Natural killer cell treated with Interleukin-12 subunit alpha and Interleukin-12 subunit beta and Interleukin-15 and Interleukin-18, amount 100 ng/mL, for 72 hours (primary cell): Measurements from ENCODE around the gene IRGQ. TPM values are rescaled to one million over a fixed set of nuclear protein-coding genes. Genes with fewer than 3 reads are reported as not detected.

Experiments
- ATAC-seq, 2 donors: fragments of 150-1000 bp; cut with Tn5 transposase in 1 of 2; sonication (Bioruptor Pico), chemical (Tn5 transposase) in 1 of 2; 2 replicates each; pipeline ENCODE4 v1.10.0; 2021
- DNase-seq: peaks from one replicate; pipeline ENCODE4 v3.0.0; 2022; ENCODE audit warnings: low spot score
- H3K27ac Mint-ChIP-seq, 2 donors: 1 replicate in 1 of 2; 2 replicates in 1 of 2; pipeline ENCODE4 v1.8.0; 2022; ENCODE audit warnings: mixed read lengths in 2 of 2, mild to moderate bottlenecking in 1 of 2, moderate library complexity in 1 of 2
- H3K27me3 Mint-ChIP-seq, 2 donors: 1 replicate in 1 of 2; 2 replicates in 1 of 2; pipeline ENCODE4 v1.8.0; 2022; ENCODE audit warnings: mixed read lengths in 2 of 2
- H3K36me3 Mint-ChIP-seq: one replicate; pipeline ENCODE4 v1.8.0; 2022; ENCODE audit warnings: mixed read lengths
- H3K4me1 Mint-ChIP-seq, 2 donors: 1 replicate in 1 of 2; 2 replicates in 1 of 2; pipeline ENCODE4 v1.8.0; 2022; ENCODE audit warnings: low read depth in 2 of 2, mixed read lengths in 2 of 2, mild to moderate bottlenecking in 1 of 2
- H3K4me3 Mint-ChIP-seq: one replicate; pipeline ENCODE4 v1.8.0; 2022; ENCODE audit warnings: mixed read lengths
- H3K9me3 Mint-ChIP-seq: 2 replicates; pipeline ENCODE4 v1.8.0; 2022; ENCODE audit warnings: mixed read lengths
- total RNA-seq, 2 donors: library from RNA; stranded (reverse); gene quantifications; one replicate each; pipeline ENCODE4 v1.2.3, GENCODE V29; 2022

Gene IRGQ
- total RNA-seq, 2 donors from 2014 or later = 36.8 to 42.6 TPM

- no peaks in the 10 kb centered on the region for H3K9me3 Mint-ChIP-seq
- no peaks in the 10 kb centered on the region for H3K27me3 Mint-ChIP-seq
- ATAC-seq (no peak), DNase-seq (no peak)
- peaks cover 10 to 29% of the 10 kb centered on the region in 2 donors for H3K4me1 Mint-ChIP-seq
- no peak overlapping the region for H3K4me3 Mint-ChIP-seq
- H3K36me3 Mint-ChIP-seq = peaks cover 7% of the 10 kb centered on the region
- H3K27ac Mint-ChIP-seq = no peak overlapping the region
These were observed 9.6 kb downstream of the IRGQ start for GRCh38 chr19:43586346-43586745.

- ATAC-seq = no peak
- peak overlapping the region; percentile 73 to 86 for H3K27ac Mint-ChIP-seq
- H3K4me1 Mint-ChIP-seq = peaks cover 15 to 28% of the 10 kb centered on the region in 2 donors
- H3K36me3 Mint-ChIP-seq = peaks cover 7% of the 10 kb centered on the region
- no peaks in the 10 kb centered on the region for H3K9me3 Mint-ChIP-seq
- no peaks in the 10 kb centered on the region for H3K27me3 Mint-ChIP-seq
- no peak for DNase-seq
- H3K4me3 Mint-ChIP-seq = no peak overlapping the region
These were observed 11.4 kb downstream of the IRGQ start for GRCh38 chr19:43584484-43584883.

- no peak overlapping the region for H3K4me3 Mint-ChIP-seq
- peaks cover 7% of the 10 kb centered on the region for H3K36me3 Mint-ChIP-seq
- no peak overlapping the region for H3K27ac Mint-ChIP-seq
- H3K9me3 Mint-ChIP-seq = no peaks in the 10 kb centered on the region
- H3K4me1 Mint-ChIP-seq = peaks cover 23 to 27% of the 10 kb centered on the region in 2 donors
- no peaks in the 10 kb centered on the region for H3K27me3 Mint-ChIP-seq
- DNase-seq (no peak), ATAC-seq (no peak)
These were observed 13.4 kb downstream of the IRGQ start for GRCh38 chr19:43582495-43582894.

GRCh38 chr19:43581467-43581866 lies 14.5 kb downstream of the IRGQ start:
- Mint-ChIP-seq H3K27me3 (no peaks in the 10 kb centered on the region), H3K36me3 (peaks cover 6% of the 10 kb centered on the region), H3K4me3 (peak overlapping the region; percentile 95), H3K9me3 (no peaks in the 10 kb centered on the region), H3K4me1 (peaks cover 30 to 32% of the 10 kb centered on the region in 2 donors), H3K27ac (peak overlapping the region; percentile 86 to 92)
- ATAC-seq (no peak), DNase-seq (no peak)

- Mint-ChIP-seq H3K36me3 (no peaks in the 10 kb centered on the region), H3K4me1 (peaks cover 24 to 38% of the 10 kb centered on the region in 2 donors), H3K27ac (peak overlapping the region; percentile 18 to 92), H3K27me3 (no peaks in the 10 kb centered on the region), H3K4me3 (peak overlapping the region; percentile 95), H3K9me3 (no peaks in the 10 kb centered on the region)
- DNase-seq (no peak), ATAC-seq (no peak)
These were observed 17.1 kb downstream of the IRGQ start for GRCh38 chr19:43578787-43579186.

- no peaks in the 10 kb centered on the region for H3K36me3 Mint-ChIP-seq
- DNase-seq (no peak), ATAC-seq (no peak)
- H3K27me3 Mint-ChIP-seq = no peaks in the 10 kb centered on the region
- H3K4me1 Mint-ChIP-seq = peaks cover 29 to 46% of the 10 kb centered on the region in 2 donors
- H3K4me3 Mint-ChIP-seq = peak overlapping the region; percentile 98
- no peaks in the 10 kb centered on the region for H3K9me3 Mint-ChIP-seq
- H3K27ac Mint-ChIP-seq = peak overlapping the region in 1 of 2 donors; percentile 96
These were observed 19.7 kb downstream of the IRGQ start for GRCh38 chr19:43575955-43576878.

- no peaks in the 10 kb centered on the region for H3K36me3 Mint-ChIP-seq
- H3K4me1 Mint-ChIP-seq = peaks cover 32 to 49% of the 10 kb centered on the region in 2 donors
- ATAC-seq = peak; percentile 99
- H3K27me3 Mint-ChIP-seq = no peaks in the 10 kb centered on the region
- no peaks in the 10 kb centered on the region for H3K9me3 Mint-ChIP-seq
- peak within 1 kb of the TSS; percentile 96 to 98 for H3K27ac Mint-ChIP-seq
- peak; percentile 96 for DNase-seq
- H3K4me3 Mint-ChIP-seq = peak within 1 kb of the TSS; percentile 98
These were observed 20.6 kb downstream of the IRGQ start, which contains the start of the genes PINLYP and XRCC1 for GRCh38 chr19:43575156-43575950. Gene PINLYP, plus strand, starts transcription at chr19:43575801. Its CDS starts 1,391 bp downstream, at chr19:43577192. Gene XRCC1, minus strand, starts transcription at chr19:43575527. Its CDS starts 69 bp downstream, at chr19:43575458.

- Mint-ChIP-seq H3K27ac (peak overlapping the region; percentile 96 to 98), H3K9me3 (no peaks in the 10 kb centered on the region), H3K4me3 (peak overlapping the region; percentile 98), H3K36me3 (no peaks in the 10 kb centered on the region), H3K27me3 (no peaks in the 10 kb centered on the region), H3K4me1 (peaks cover 27 to 49% of the 10 kb centered on the region in 2 donors)
- DNase-seq (no peak), ATAC-seq (no peak)
These were observed 21.3 kb downstream of the IRGQ start for GRCh38 chr19:43574424-43575155.

- ATAC-seq (no peak), DNase-seq (peak; percentile 8)
- Mint-ChIP-seq H3K4me1 (peaks cover 23 to 39% of the 10 kb centered on the region in 2 donors), H3K9me3 (no peaks in the 10 kb centered on the region), H3K36me3 (no peaks in the 10 kb centered on the region), H3K27me3 (no peaks in the 10 kb centered on the region), H3K4me3 (no peak overlapping the region), H3K27ac (peak overlapping the region; percentile 22 to 32)
These were observed 23.8 kb downstream of the IRGQ start for GRCh38 chr19:43572171-43572588.

GRCh38 chr19:43570174-43570791 lies 25.7 kb downstream of the IRGQ start:
- Mint-ChIP-seq H3K4me1 (peaks cover 18 to 31% of the 10 kb centered on the region in 2 donors), H3K4me3 (no peak overlapping the region), H3K27ac (peak overlapping the region; percentile 17 to 55), H3K9me3 (no peaks in the 10 kb centered on the region), H3K36me3 (no peaks in the 10 kb centered on the region), H3K27me3 (no peaks in the 10 kb centered on the region)
- no peak for ATAC-seq
- no peak for DNase-seq

GRCh38 chr19:43569657-43570056 lies 26.3 kb downstream of the IRGQ start:
- H3K9me3 Mint-ChIP-seq = no peaks in the 10 kb centered on the region
- H3K27me3 Mint-ChIP-seq = no peaks in the 10 kb centered on the region
- no peak for DNase-seq
- ATAC-seq = no peak
- no peak overlapping the region for H3K4me3 Mint-ChIP-seq
- H3K4me1 Mint-ChIP-seq = peaks cover 24 to 30% of the 10 kb centered on the region in 2 donors
- no peaks in the 10 kb centered on the region for H3K36me3 Mint-ChIP-seq
- H3K27ac Mint-ChIP-seq = peak overlapping the region; percentile 17 to 55

GRCh38 chr19:43564800-43565199 lies 31.1 kb downstream of the IRGQ start:
- no peak for DNase-seq
- no peak for ATAC-seq
- Mint-ChIP-seq H3K4me1 (peaks cover 43 to 46% of the 10 kb centered on the region in 2 donors), H3K27me3 (no peaks in the 10 kb centered on the region), H3K9me3 (no peaks in the 10 kb centered on the region), H3K36me3 (peaks cover 11% of the 10 kb centered on the region), H3K27ac (peak overlapping the region; percentile 43 to 95), H3K4me3 (no peak overlapping the region)
